ENCODE data around the gene PWP2. TPM values are rescaled to one million over a fixed set of nuclear protein-coding genes. Genes with fewer than 3 reads are reported as not detected.

The PWP2 gene
- total and polyA plus RNA-seq, 10 of the 15 experiments (the other 5 are each of a cell fraction or from before 2014, with no cell fraction given) = 0.03 to 9.4 (median 2.0) TPM

- Histone ChIP-seq H3K36me3 (ENCODE audit: control insufficient read depth in 2 of 2, insufficient read depth in 2 of 2, low read length in 1 of 2) (peaks cover 30 to 67% of the 10 kb centered on the region in 2 experiments), H3K9me3 (replicated peaks; ENCODE audit: control insufficient read depth, insufficient read depth, low read length) (no peaks in the 10 kb centered on the region), H2AFZ (ENCODE audit: control insufficient read depth, low read depth, low read length) (no peak overlapping the region), H3K4me3 (no peak overlapping the region), H3K9ac (ENCODE audit: control insufficient read depth, insufficient read depth, low read length) (no peak overlapping the region), H3K4me2 (ENCODE audit: control insufficient read depth, insufficient read depth) (no peak overlapping the region), H4K20me1 (ENCODE audit: control insufficient read depth, insufficient read depth) (no peaks in the 10 kb centered on the region), H3K27me3 (replicated peaks in 1 of 2; ENCODE audit: control insufficient read depth in 2 of 2, insufficient read depth in 2 of 2, low read length in 1 of 2) (no peaks in the 10 kb centered on the region), H3K79me2 (ENCODE audit: control insufficient read depth, insufficient read depth, low read length) (no peaks in the 10 kb centered on the region), H3K27ac (ENCODE audit: control insufficient read depth, insufficient read depth) (no peak overlapping the region), H3K4me1 (ENCODE audit: control insufficient read depth, insufficient read depth, low read length) (no peaks in the 10 kb centered on the region)
- in situ Hi-C loops (cut with MboI) (no loop called here), intact Hi-C loops (cut with micrococcal nuclease; ENCODE audit: unreplicated experiment) (no loop called here)
- CTCF ChIA-PET = no interaction called here
- RAD21 ChIA-PET (ENCODE audit: unreplicated experiment) = no interaction called here
- FAIRE-seq = no peak
- no TSS peak for BruUV-seq (replicated peaks)
- WGBS (ENCODE audit: insufficient coverage, insufficient replicate concordance, low lambda C conversion rate, missing lambda C conversion rate) = 100% methylated on average over 3 of the region's 3 CpGs
- DNase-seq (ENCODE audit: low read depth, low spot score) = no peak
- POLR2A ChIA-PET = interaction anchor here (0.6 kb wide), 1 partner anchor 24 kb away, joined by 5 read pairs; no protein-coding TSS in a partner anchor
- ATAC-seq = no peak
- no peak for TF ChIP-seq SREBF2 (IDR thresholded peaks at IDR 0.05; ENCODE audit: low read length)
- no peak for TF ChIP-seq STAT1 (conservative IDR thresholded peaks at IDR 0.05)
- TF ChIP-seq, protein P1, sequence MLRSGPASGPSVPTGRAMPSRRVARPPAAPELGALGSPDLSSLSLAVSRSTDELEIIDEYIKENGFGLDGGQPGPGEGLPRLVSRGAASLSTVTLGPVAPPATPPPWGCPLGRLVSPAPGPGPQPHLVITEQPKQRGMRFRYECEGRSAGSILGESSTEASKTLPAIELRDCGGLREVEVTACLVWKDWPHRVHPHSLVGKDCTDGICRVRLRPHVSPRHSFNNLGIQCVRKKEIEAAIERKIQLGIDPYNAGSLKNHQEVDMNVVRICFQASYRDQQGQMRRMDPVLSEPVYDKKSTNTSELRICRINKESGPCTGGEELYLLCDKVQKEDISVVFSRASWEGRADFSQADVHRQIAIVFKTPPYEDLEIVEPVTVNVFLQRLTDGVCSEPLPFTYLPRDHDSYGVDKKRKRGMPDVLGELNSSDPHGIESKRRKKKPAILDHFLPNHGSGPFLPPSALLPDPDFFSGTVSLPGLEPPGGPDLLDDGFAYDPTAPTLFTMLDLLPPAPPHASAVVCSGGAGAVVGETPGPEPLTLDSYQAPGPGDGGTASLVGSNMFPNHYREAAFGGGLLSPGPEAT (IDR thresholded peaks at IDR 0.05; ENCODE audit: low read depth) = no peak
- no peak for TF ChIP-seq PKNOX1 (IDR thresholded peaks at IDR 0.05)
- no peak for TF ChIP-seq ZBED1 (IDR thresholded peaks at IDR 0.05; ENCODE audit: borderline replicate concordance)
- TF ChIP-seq, protein P2, sequence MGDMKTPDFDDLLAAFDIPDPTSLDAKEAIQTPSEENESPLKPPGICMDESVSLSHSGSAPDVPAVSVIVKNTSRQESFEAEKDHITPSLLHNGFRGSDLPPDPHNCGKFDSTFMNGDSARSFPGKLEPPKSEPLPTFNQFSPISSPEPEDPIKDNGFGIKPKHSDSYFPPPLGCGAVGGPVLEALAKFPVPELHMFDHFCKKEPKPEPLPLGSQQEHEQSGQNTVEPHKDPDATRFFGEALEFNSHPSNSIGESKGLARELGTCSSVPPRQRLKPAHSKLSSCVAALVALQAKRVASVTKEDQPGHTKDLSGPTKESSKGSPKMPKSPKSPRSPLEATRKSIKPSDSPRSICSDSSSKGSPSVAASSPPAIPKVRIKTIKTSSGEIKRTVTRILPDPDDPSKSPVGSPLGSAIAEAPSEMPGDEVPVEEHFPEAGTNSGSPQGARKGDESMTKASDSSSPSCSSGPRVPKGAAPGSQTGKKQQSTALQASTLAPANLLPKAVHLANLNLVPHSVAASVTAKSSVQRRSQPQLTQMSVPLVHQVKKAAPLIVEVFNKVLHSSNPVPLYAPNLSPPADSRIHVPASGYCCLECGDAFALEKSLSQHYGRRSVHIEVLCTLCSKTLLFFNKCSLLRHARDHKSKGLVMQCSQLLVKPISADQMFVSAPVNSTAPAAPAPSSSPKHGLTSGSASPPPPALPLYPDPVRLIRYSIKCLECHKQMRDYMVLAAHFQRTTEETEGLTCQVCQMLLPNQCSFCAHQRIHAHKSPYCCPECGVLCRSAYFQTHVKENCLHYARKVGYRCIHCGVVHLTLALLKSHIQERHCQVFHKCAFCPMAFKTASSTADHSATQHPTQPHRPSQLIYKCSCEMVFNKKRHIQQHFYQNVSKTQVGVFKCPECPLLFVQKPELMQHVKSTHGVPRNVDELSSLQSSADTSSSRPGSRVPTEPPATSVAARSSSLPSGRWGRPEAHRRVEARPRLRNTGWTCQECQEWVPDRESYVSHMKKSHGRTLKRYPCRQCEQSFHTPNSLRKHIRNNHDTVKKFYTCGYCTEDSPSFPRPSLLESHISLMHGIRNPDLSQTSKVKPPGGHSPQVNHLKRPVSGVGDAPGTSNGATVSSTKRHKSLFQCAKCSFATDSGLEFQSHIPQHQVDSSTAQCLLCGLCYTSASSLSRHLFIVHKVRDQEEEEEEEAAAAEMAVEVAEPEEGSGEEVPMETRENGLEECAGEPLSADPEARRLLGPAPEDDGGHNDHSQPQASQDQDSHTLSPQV (IDR thresholded peaks at IDR 0.05) = no peak
- TF ChIP-seq ZNF274 (IDR thresholded peaks at IDR 0.05; ENCODE audit: insufficient read depth, insufficient read length) = no peak
- no peak for TF ChIP-seq CHD1 (IDR thresholded peaks at IDR 0.05; ENCODE audit: low read depth, low read length)
- TF ChIP-seq CHD4 (IDR thresholded peaks at IDR 0.05) = no peak
- SMC1A ChIA-PET (ENCODE audit: uncharacterized antibody, unreplicated experiment) = no interaction called here
Observed at GRCh38 chr21:44079446-44079845, 27.8 kb upstream of the PWP2 start.
